ENCODE results near the gene STAT1. TPM values are rescaled to one million over a fixed set of nuclear protein-coding genes. Genes with fewer than 3 reads are reported as not detected.

The STAT1 gene
- total and polyA plus RNA-seq, 2 donors (not counting 1 experiment from before 2014, with no cell fraction given): 128 to 171 TPM

- Histone ChIP-seq H3K4me1 (ENCODE audit: control insufficient read depth, extremely low read depth, insufficient read depth, low read length) (no peaks in the 10 kb centered on the region), H3K4me2 (ENCODE audit: extremely low read depth, insufficient read depth, low read length) (no peak overlapping the region), H4K20me1 (ENCODE audit: control insufficient read depth, extremely low read depth, insufficient read depth, low read length) (no peaks in the 10 kb centered on the region), H3K36me3 (ENCODE audit: control insufficient read depth, insufficient read depth, low read length) (peaks cover 5% of the 10 kb centered on the region), H3K79me2 (ENCODE audit: control insufficient read depth, insufficient read depth, low read length) (no peaks in the 10 kb centered on the region), H3K9ac (ENCODE audit: insufficient read depth, low read length) (no peak overlapping the region), H2AFZ (ENCODE audit: low read length) (no peak overlapping the region), H3K27ac (ENCODE audit: insufficient read depth, low read length) (no peak overlapping the region), H3K27me3 (ENCODE audit: control insufficient read depth, insufficient read depth, low read length) (no peaks in the 10 kb centered on the region), H3K9me3 (ENCODE audit: control insufficient read depth, insufficient read depth, low read depth, low read length) (no peaks in the 10 kb centered on the region), H3K4me3 (replicated peaks in 1 of 4; ENCODE audit: control extremely low read depth in 1 of 4, insufficient read depth in 1 of 4, low read depth in 3 of 4, low read length in 4 of 4) (no peak overlapping the region)
- TF ChIP-seq EZH2 (IDR thresholded peaks at IDR 0.05; ENCODE audit: low read length, missing control alignments): no peak
- no peak for TF ChIP-seq CTCF (conservative IDR thresholded peaks at IDR 0.05 in 1 of 2, IDR thresholded peaks at IDR 0.05 in 1 of 2; ENCODE audit: low read depth in 1 of 2, low read length in 2 of 2)
- DNase-seq (ENCODE audit: low read depth in 2 of 2): no peak
These were observed 80.6 kb downstream of the STAT1 start for GRCh38 chr2:190933361-190933760.

- Histone ChIP-seq H3K4me2 (ENCODE audit: extremely low read depth, insufficient read depth, low read length) (no peak overlapping the region), H3K4me3 (replicated peaks in 1 of 4; ENCODE audit: control extremely low read depth in 1 of 4, insufficient read depth in 1 of 4, low read depth in 3 of 4, low read length in 4 of 4) (no peak overlapping the region), H3K36me3 (ENCODE audit: control insufficient read depth, insufficient read depth, low read length) (peaks cover 5% of the 10 kb centered on the region), H2AFZ (ENCODE audit: low read length) (no peak overlapping the region), H3K4me1 (ENCODE audit: control insufficient read depth, extremely low read depth, insufficient read depth, low read length) (no peaks in the 10 kb centered on the region), H3K27ac (ENCODE audit: insufficient read depth, low read length) (no peak overlapping the region), H3K9me3 (ENCODE audit: control insufficient read depth, insufficient read depth, low read depth, low read length) (no peaks in the 10 kb centered on the region), H3K9ac (ENCODE audit: insufficient read depth, low read length) (no peak overlapping the region), H4K20me1 (ENCODE audit: control insufficient read depth, extremely low read depth, insufficient read depth, low read length) (no peaks in the 10 kb centered on the region), H3K27me3 (ENCODE audit: control insufficient read depth, insufficient read depth, low read length) (no peaks in the 10 kb centered on the region), H3K79me2 (ENCODE audit: control insufficient read depth, insufficient read depth, low read length) (no peaks in the 10 kb centered on the region)
- DNase-seq (ENCODE audit: low read depth in 2 of 2): no peak
- no peak for TF ChIP-seq EZH2 (IDR thresholded peaks at IDR 0.05; ENCODE audit: low read length, missing control alignments)
- TF ChIP-seq CTCF (conservative IDR thresholded peaks at IDR 0.05 in 1 of 2, IDR thresholded peaks at IDR 0.05 in 1 of 2; ENCODE audit: low read depth in 1 of 2, low read length in 2 of 2): no peak
These were observed 81.5 kb downstream of the STAT1 start for GRCh38 chr2:190932514-190932913.

- Histone ChIP-seq H3K4me1 (ENCODE audit: control insufficient read depth, extremely low read depth, insufficient read depth, low read length) (no peaks in the 10 kb centered on the region), H4K20me1 (ENCODE audit: control insufficient read depth, extremely low read depth, insufficient read depth, low read length) (no peaks in the 10 kb centered on the region), H3K4me2 (ENCODE audit: extremely low read depth, insufficient read depth, low read length) (no peak overlapping the region), H3K9ac (ENCODE audit: insufficient read depth, low read length) (no peak overlapping the region), H3K27ac (ENCODE audit: insufficient read depth, low read length) (no peak overlapping the region), H3K4me3 (replicated peaks in 1 of 4; ENCODE audit: control extremely low read depth in 1 of 4, insufficient read depth in 1 of 4, low read depth in 3 of 4, low read length in 4 of 4) (no peak overlapping the region), H3K36me3 (ENCODE audit: control insufficient read depth, insufficient read depth, low read length) (peaks cover 5% of the 10 kb centered on the region), H2AFZ (ENCODE audit: low read length) (no peak overlapping the region), H3K79me2 (ENCODE audit: control insufficient read depth, insufficient read depth, low read length) (peaks cover 2% of the 10 kb centered on the region), H3K9me3 (ENCODE audit: control insufficient read depth, insufficient read depth, low read depth, low read length) (no peaks in the 10 kb centered on the region), H3K27me3 (ENCODE audit: control insufficient read depth, insufficient read depth, low read length) (no peaks in the 10 kb centered on the region)
- TF ChIP-seq CTCF (conservative IDR thresholded peaks at IDR 0.05 in 1 of 2, IDR thresholded peaks at IDR 0.05 in 1 of 2; ENCODE audit: low read depth in 1 of 2, low read length in 2 of 2) (no peak), EZH2 (IDR thresholded peaks at IDR 0.05; ENCODE audit: low read length, missing control alignments) (no peak)
- DNase-seq (ENCODE audit: low read depth in 2 of 2): no peak
These were observed 83.6 kb downstream of the STAT1 start for GRCh38 chr2:190930411-190930810.
